ENCODE results near the gene NEFH. TPM values are rescaled to one million over a fixed set of nuclear protein-coding genes. Genes with fewer than 3 reads are reported as not detected.

The NEFH gene
- total RNA-seq, 1 experiment from 2014 or later = 5.7 TPM

- Mint-ChIP-seq H3K4me1 (no peaks in the 10 kb centered on the region), H3K36me3 (ENCODE audit: insufficient read depth in 1 of 3, low read depth in 3 of 3) (peaks cover 33 to 74% (median 72%) of the 10 kb centered on the region in 3 experiments; a peak in 6 of 7 replicates)
- WGBS (ENCODE audit: extremely low coverage, insufficient read length, low lambda C conversion rate) = no CpG with 5 or more reads among the region's 5 CpGs
Observed at GRCh38 chr22:29517215-29517908, 37.3 kb downstream of the NEFH start.

More at GRCh38 chr22:29517215-29517908, 37.3 kb downstream of the NEFH start:
- Histone ChIP-seq H3K9ac (ENCODE audit: extremely low read depth, insufficient read length, low read length) (no peak overlapping the region), H2AK5ac (ENCODE audit: insufficient read length, low read length) (no peak overlapping the region), H3K79me2 (ENCODE audit: insufficient read depth, low read length) (no peaks in the 10 kb centered on the region), H2BK120ac (ENCODE audit: low read depth, low read length, poor library complexity, severe bottlenecking) (no peak overlapping the region), H3K27ac (ENCODE audit: insufficient read length, low read depth, low read length) (no peak overlapping the region), H3K4me2 (ENCODE audit: insufficient read depth, insufficient read length, low read length) (no peak overlapping the region), H3K9me3 (ENCODE audit: control insufficient read depth, low read depth, low read length) (no peaks in the 10 kb centered on the region), H2BK5ac (ENCODE audit: insufficient read length, low read length) (no peak overlapping the region), H2BK12ac (ENCODE audit: insufficient read length, low read depth, low read length) (no peak overlapping the region), H2BK15ac (ENCODE audit: low read depth, low read length) (no peak overlapping the region), H3K4ac (ENCODE audit: low read depth, low read length) (no peak overlapping the region), H3T11ph (ENCODE audit: low read length) (no peak overlapping the region), H4K91ac (ENCODE audit: insufficient read length, low read depth, low read length) (no peak overlapping the region), H3K56ac (ENCODE audit: insufficient read length, low read depth, low read length) (no peak overlapping the region), H4K8ac (replicated peaks; ENCODE audit: insufficient read length, low read depth, low read length) (no peak overlapping the region), H3K79me1 (ENCODE audit: insufficient read depth, low read depth, low read length, poor library complexity, severe bottlenecking) (no peaks in the 10 kb centered on the region), H2AFZ (ENCODE audit: low read length) (no peak overlapping the region), H4K20me1 (ENCODE audit: control insufficient read depth, insufficient read depth, insufficient read length) (no peaks in the 10 kb centered on the region), H3K4me1 (ENCODE audit: insufficient read depth, low read length) (no peaks in the 10 kb centered on the region), H3K23ac (ENCODE audit: insufficient read length, low read depth, low read length) (no peak overlapping the region), H2BK20ac (ENCODE audit: low read depth, low read length, poor library complexity, severe bottlenecking) (no peak overlapping the region), H4K5ac (ENCODE audit: insufficient read length, low read depth, low read length) (no peak overlapping the region), H3K14ac (ENCODE audit: insufficient read depth, low read length) (no peak overlapping the region), H3K23me2 (ENCODE audit: insufficient read length, low read depth, low read length, poor library complexity, severe bottlenecking) (no peaks in the 10 kb centered on the region), H3K18ac (ENCODE audit: insufficient read length, low read depth, low read length) (no peak overlapping the region), H3K27me3 (ENCODE audit: insufficient read depth, low read length) (no peaks in the 10 kb centered on the region)
- no peak overlapping the region for H3K4me3 Mint-ChIP-seq
- no peak for TF ChIP-seq CTCF (conservative IDR thresholded peaks at IDR 0.05)
- H3K27me3 Mint-ChIP-seq (ENCODE audit: low read depth) = no peaks in the 10 kb centered on the region
- H3K27ac Mint-ChIP-seq = no peak overlapping the region
- no peak for DNase-seq
- H3K9me3 Mint-ChIP-seq = no peaks in the 10 kb centered on the region
